GM21515 (cell line): Measurements from ENCODE around the gene TOR4A.

Source experiments
- ATAC-seq: cut with Tn5 transposase; IDR thresholded peaks from one replicate; pipeline ENCODE4 v1.9.1; 2021; ENCODE audit not compliant: unreplicated experiment

Gene TOR4A

DNA sequence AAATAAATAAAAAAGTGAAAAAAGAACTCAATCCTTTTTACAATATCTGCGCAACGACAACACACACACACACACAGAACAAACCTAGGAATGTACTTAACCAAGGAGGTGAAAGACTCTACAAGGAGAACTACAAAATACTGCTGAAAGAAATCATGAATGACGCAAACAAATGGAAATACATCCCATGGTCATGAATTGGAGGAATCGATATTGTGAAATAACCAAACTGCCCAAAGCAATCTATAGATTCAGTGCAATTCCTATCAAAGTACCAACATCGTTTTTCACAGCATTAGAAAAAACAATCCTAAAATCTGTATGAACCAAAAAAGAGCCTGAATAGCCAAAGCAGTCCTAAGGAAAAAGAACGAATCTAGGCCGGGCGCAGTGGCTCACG, 54.4 kb downstream of the TOR4A start:
- ATAC-seq: no peak
